Measurements from ENCODE around the gene NT5C.

GRCh38 chr17:75168998-75169397, 37.5 kb upstream of the NT5C start:
- TF ChIP-seq CTCF (IDR thresholded peaks at IDR 0.05; ENCODE audit: low read length) = no peak
- TF ChIP-seq EZH2 (IDR thresholded peaks at IDR 0.05; ENCODE audit: borderline replicate concordance, low read length) = no peak

All from OCI-LY1 (cell line).